ENCODE data around the gene ZC3H4.
A peak's percentile ranks its signal among the peaks of the same experiment; 100 is the strongest.

ZC3H4 gene

GRCh38 chr19:47132194-47132852 is 18.7 kb upstream of the ZC3H4 start:
- DNase-seq = no peak

GRCh38 chr19:47130589-47131227 is 17.1 kb upstream of the ZC3H4 start, which contains the start of gene SAE1:
Gene SAE1 (plus strand): TSS chr19:47130835. CDS start chr19:47130931, 96 bp downstream.
- DNase-seq = peak; percentile 93

- DNase-seq = no peak
Measured at GRCh38 chr19:47130120-47130588, 16.6 kb upstream of the ZC3H4 start.

DNA sequence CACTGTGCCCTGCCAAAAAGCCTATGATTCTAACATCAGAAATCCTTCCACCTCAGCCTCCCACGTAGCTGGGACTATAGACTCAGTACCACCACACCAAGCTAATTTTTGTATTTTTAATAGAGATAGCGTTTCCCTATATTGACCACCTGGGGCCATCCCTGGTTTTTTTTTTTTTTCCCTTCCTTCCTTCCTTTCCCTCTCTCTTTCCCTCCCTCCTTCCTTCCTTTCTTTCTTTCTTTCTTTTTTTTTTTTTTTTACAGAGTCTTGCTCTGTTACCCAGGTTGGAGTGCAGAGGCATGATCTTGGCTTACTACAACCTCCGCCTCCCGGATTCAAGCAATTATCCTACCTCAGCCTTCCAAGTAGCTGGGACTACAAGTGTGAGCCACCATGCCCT is 16.0 kb upstream of the ZC3H4 start:
- DNase-seq = no peak

- DNase-seq = no peak
Measured at GRCh38 chr19:47125669-47125938, 12.0 kb upstream of the ZC3H4 start.

GRCh38 chr19:47124937-47125668 is 11.5 kb upstream of the ZC3H4 start:
- DNase-seq = peak; percentile 65

GRCh38 chr19:47123406-47123805 is 9.8 kb upstream of the ZC3H4 start:
- DNase-seq = no peak

DNA sequence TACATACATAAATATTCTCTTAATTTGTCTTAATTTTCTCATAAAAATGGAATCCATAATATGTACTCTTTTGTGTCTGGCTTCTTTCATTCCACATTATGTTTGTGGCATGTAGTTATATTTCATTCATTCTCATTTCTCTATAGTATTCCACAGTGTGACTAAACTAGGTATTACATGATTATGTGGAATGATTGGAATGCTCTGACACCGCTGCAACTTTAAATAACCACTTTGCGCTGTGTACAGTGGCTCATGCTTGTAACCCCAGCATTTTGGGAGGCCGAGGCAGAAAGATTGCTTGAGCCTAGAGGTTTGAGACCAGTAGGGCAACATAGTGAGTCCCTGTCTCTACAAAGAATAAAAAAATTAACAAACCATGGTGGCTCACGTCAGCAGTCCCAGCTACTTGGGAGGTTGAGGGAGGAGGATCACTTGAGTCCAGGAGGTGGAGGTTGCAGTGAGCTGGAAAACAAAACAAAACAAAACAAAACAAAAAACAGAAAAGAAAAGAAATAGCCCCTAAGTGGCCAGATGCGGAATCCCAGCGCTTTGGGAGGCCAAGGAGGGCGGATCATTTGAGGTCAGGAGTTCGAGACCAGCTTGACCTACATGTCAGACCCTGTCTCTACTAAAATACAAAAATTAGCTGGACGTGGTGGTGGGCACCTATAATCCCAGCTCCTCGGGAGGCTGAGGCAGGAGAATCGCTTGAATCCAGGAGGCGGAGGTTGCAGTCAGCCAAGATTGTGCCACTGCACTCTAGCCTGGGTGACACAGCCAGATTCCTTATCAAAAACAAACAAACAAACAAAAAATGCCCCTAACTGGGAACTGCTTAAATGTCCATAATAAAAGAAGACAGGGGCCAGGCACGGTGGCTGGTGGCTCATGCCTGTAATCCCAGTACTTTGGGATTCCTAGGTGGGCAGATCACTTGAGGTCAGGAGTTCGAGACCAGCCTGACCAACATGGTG is 9.1 kb upstream of the ZC3H4 start:
- no peak for DNase-seq

GRCh38 chr19:47120470-47121067 is 7.0 kb upstream of the ZC3H4 start:
- no peak for DNase-seq

DNA sequence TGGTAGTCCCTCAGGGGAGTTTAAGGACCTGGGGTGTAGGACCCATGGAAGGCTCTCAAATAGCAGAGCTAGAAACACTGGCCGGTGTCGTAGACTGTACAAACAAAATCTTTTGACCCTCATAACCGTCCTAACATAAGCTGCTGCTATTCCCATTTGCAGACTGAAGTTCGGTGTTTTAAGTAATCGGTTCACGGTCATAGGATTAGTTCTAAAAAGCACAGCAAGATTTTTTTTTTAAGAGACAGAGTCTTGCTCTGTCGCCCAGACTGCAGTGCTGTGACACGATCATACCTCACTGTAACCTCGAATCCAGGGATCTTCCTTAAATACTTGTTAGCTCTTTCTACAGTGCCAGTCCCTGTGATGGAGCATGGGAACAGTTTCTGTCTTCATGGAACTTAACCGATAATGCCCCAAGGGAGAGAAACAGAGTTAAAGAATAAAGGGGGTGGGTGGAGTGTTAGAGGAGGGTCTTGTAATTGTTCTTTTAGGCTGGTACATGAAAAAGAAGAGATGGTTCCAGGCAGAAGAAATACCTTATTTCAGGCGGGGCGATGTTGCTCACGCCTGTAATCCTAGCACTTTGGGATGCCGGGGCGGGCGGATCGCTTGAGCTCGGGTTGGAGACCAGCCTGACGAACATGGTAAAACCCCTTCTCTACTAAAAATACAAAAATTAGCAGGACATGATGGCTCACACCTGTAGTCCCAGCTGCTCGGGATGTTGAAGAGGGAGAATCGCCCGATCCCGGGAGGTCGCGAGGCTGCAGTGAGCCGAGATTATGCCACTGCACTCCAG is 475 bp upstream of the ZC3H4 start:
- no peak for DNase-seq

DNA sequence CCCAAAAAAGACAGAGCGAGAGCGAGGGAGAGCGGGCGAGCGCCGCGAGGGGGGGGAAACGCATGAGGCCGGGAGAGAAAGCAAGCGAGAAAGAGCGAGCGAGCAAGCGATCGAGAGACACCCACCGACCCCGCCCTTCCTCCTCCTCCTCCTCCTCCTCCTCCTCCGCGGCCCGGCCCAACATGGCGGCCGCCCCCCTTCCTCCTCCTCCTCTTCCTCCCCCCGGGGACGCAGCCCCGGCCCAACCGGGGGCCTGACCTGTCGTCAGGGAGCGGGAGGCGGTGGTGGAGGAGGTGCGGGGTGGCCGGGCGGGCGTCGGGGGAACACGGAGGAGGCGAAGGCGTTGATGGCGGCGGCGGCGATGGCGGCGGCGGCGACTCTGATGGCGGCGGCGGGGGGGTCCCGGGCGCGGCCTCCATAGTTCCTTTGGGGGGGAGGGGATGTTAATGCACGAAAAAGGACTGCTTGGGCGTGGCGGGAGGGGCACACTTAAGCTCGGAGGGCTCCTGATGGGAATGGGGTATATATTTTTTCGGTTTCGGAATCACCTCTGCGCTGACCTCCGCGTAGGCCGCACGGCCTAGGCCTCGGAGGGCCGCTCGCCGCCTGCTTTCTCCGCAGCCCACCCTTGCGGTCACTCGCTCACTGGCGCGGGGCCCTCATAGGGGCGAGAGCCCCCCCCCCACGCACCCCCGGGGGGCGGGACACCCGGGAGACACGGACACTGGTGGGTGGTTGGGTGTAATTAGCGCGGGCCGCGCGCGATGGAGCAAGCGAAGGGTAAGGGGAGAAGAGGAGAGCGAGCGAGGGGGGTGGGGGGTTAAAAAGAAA is 1.2 kb downstream of the ZC3H4 start:
- peak; percentile 53 for DNase-seq

GRCh38 chr19:47111682-47112165 is 1.9 kb downstream of the ZC3H4 start:
- no peak for DNase-seq

GRCh38 chr19:47111006-47111621 is 2.5 kb downstream of the ZC3H4 start:
- no peak for DNase-seq

GRCh38 chr19:47110521-47111005 is 3.0 kb downstream of the ZC3H4 start:
- DNase-seq = peak; percentile 43

DNA sequence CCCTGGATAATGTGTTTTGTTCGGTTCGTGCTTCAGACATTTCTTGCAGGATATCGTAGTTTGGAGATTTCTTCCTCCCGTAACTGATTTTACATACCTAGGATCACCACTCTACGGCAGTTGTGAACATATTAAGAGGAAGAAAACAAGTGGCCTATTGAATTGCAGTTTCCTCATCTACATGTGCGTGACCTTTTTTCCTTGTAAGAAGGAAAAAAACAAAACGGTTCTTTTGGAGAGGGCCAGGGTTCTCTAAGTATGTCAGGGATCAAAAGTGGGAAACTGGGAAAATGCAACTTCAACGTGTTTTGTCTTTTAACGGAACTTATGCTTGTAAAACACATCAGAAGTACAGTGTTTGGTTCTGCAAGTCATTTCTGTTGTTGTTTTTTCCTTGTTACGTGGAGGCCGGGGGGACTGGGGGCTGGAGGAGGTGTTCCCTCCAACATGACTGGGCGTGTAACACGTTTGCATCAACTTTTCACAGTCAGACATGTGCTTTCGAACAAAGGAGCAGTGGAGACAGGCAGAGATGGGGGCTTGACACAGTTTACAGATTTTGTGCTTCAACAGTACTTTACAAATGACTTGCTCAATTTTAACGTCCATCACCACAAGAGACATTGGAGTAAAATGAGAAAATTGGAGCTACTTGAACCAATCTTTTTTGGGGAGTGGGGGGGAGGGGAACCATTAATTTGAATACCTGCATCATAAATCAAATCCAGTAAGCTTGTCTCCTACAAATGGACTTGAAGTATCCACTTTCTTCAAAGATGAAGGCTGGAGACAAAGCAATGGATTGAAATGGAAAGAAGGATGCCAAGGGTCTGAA is 3.8 kb downstream of the ZC3H4 start:
- DNase-seq = peak; percentile 80

- DNase-seq = no peak
Measured at GRCh38 chr19:47109177-47109540, 4.4 kb downstream of the ZC3H4 start.

GRCh38 chr19:47107953-47108746 is 5.4 kb downstream of the ZC3H4 start:
- DNase-seq = peak; percentile 63
